HFFc6 (cell line): Measurements from ENCODE around the gene FAM209A. TPM values are rescaled to one million over a fixed set of nuclear protein-coding genes. Genes with fewer than 3 reads are reported as not detected.

ENCODE experiments used
- DNase-seq: peaks from one replicate; pipeline ENCODE4 v3.0.0-alpha.2; 2018
- H3K27ac Mint-ChIP-seq: 2 replicates; pipeline ENCODE4 v1.8.0; 2020; ENCODE audit warnings: mild to moderate bottlenecking, mixed read lengths
- H3K27me3 Mint-ChIP-seq: 2 replicates; pipeline ENCODE4 v1.8.0; 2021; ENCODE audit warnings: mild to moderate bottlenecking, moderate library complexity, mixed read lengths; ENCODE audit not compliant: insufficient read depth
- H3K36me3 Mint-ChIP-seq: 2 replicates; pipeline ENCODE4 v1.8.0; 2021; ENCODE audit warnings: low read depth, mixed read lengths
- H3K4me1 Mint-ChIP-seq: 2 replicates; pipeline ENCODE4 v1.8.0; 2020; ENCODE audit warnings: low read depth, mixed read lengths
- H3K4me3 Mint-ChIP-seq: 2 replicates; pipeline ENCODE4 v1.8.0; 2020; ENCODE audit warnings: mild to moderate bottlenecking, moderate library complexity, mixed read lengths
- H3K9me3 Mint-ChIP-seq: 2 replicates; pipeline ENCODE4 v1.8.0; 2020; ENCODE audit warnings: mild to moderate bottlenecking, mixed read lengths
- CTCF ChIP-seq: fragments of 200-600 bp; sonication (generic); IDR thresholded peaks from 2 replicates; pipeline ENCODE4 v1.5.0; 2021; ENCODE audit warnings: antibody characterized with exemption, mild to moderate bottlenecking
- total RNA-seq, 6 experiments: library from RNA; stranded (reverse); fragmentation: NEBNext Ultra II Directional; extraction: Animal tissue kit (Norgen Biotek cat#: 25700); gene quantifications; 2 replicates in 1 of 6; 3 replicates in 5 of 6; pipeline ENCODE4 v1.2.3, GENCODE V29; 2021

Gene FAM209A
- total RNA-seq, 6 experiments from 2014 or later = 0.21 TPM; not detected in 5

GRCh38 chr20:56540415-56540814 lies 15.9 kb downstream of the FAM209A start:
- Mint-ChIP-seq H3K4me3 (no peak overlapping the region), H3K9me3 (no peaks in the 10 kb centered on the region), H3K27ac (no peak overlapping the region), H3K36me3 (no peaks in the 10 kb centered on the region), H3K27me3 (peaks cover 12% of the 10 kb centered on the region), H3K4me1 (no peaks in the 10 kb centered on the region; the same call in 1 of the 2 replicates)
- DNase-seq = peak; percentile 26
- no peak for TF ChIP-seq CTCF

GRCh38 chr20:56542489-56543030 lies 18.0 kb downstream of the FAM209A start:
- Mint-ChIP-seq H3K4me3 (no peak overlapping the region), H3K27ac (no peak overlapping the region), H3K36me3 (no peaks in the 10 kb centered on the region), H3K27me3 (peaks cover 19% of the 10 kb centered on the region), H3K9me3 (no peaks in the 10 kb centered on the region), H3K4me1 (no peaks in the 10 kb centered on the region; the same call in 1 of the 2 replicates)
- TF ChIP-seq CTCF = no peak
- DNase-seq = peak; percentile 4

- Mint-ChIP-seq H3K36me3 (peaks cover 5% of the 10 kb centered on the region; the same call in 1 of the 2 replicates), H3K27ac (no peak overlapping the region), H3K4me1 (peaks cover 16% of the 10 kb centered on the region), H3K9me3 (peaks cover 5% of the 10 kb centered on the region; the same call in 1 of the 2 replicates), H3K27me3 (peaks cover 8% of the 10 kb centered on the region), H3K4me3 (no peak overlapping the region)
- TF ChIP-seq CTCF = no peak
- no peak for DNase-seq
These were observed 27.0 kb downstream of the FAM209A start for GRCh38 chr20:56551571-56551970.

- no peak overlapping the region for H3K4me3 Mint-ChIP-seq
- H3K4me1 Mint-ChIP-seq = peaks cover 16% of the 10 kb centered on the region
- no peak for DNase-seq
- peaks cover 5% of the 10 kb centered on the region; the same call in 1 of the 2 replicates for H3K9me3 Mint-ChIP-seq
- no peak for TF ChIP-seq CTCF
- peaks cover 7% of the 10 kb centered on the region for H3K27me3 Mint-ChIP-seq
- no peak overlapping the region for H3K27ac Mint-ChIP-seq
- H3K36me3 Mint-ChIP-seq = peaks cover 5% of the 10 kb centered on the region; the same call in 1 of the 2 replicates
These were observed 28.5 kb downstream of the FAM209A start for GRCh38 chr20:56552911-56553629.

GRCh38 chr20:56554869-56555268 lies 30.3 kb downstream of the FAM209A start:
- Mint-ChIP-seq H3K36me3 (peaks cover 5% of the 10 kb centered on the region; the same call in 1 of the 2 replicates), H3K9me3 (peaks cover 5% of the 10 kb centered on the region; the same call in 1 of the 2 replicates), H3K4me3 (peak overlapping the region; percentile 77), H3K4me1 (peaks cover 16% of the 10 kb centered on the region), H3K27ac (peak overlapping the region; percentile 74), H3K27me3 (peaks cover 12% of the 10 kb centered on the region)
- peak; percentile 98 for DNase-seq
- no peak for TF ChIP-seq CTCF
